Keratinocyte (primary cell): Measurements from ENCODE around the gene TBXAS1.

Source experiments
- CTCF ChIP-seq, 3 experiments: IDR thresholded peaks in 1 of 3; conservative IDR thresholded peaks in 1 of 3; optimal IDR thresholded peaks in 1 of 3; 2 replicates in 2 of 3; 3 replicates in 1 of 3; pipeline versions ENCODE3 to v1.5.1; 2011; ENCODE audit warnings: low read length in 3 of 3, mild to moderate bottlenecking in 3 of 3, moderate library complexity in 2 of 3, control low read depth in 1 of 3, inconsistent platforms in 1 of 3; ENCODE audit not compliant: insufficient read depth in 2 of 3; ENCODE audit errors: extremely low read depth in 1 of 3
- EZH2 ChIP-seq: IDR thresholded peaks from one replicate; pipeline ENCODE4 v1.6.1; 2012; ENCODE audit warnings: inconsistent platforms, mild to moderate bottlenecking, low read length, moderate library complexity

GRCh38 chr7:139784648-139785047 is 44.4 kb upstream of the TBXAS1 start:
- TF ChIP-seq CTCF (optimal IDR thresholded peaks at IDR 0.05 in 1 of 3, IDR thresholded peaks at IDR 0.05 in 1 of 3, conservative IDR thresholded peaks at IDR 0.05 in 1 of 3; ENCODE audit: extremely low read depth in 1 of 3, insufficient read depth in 2 of 3, low read length in 3 of 3) (no peak), EZH2 (no peak)
